Posterior vena cava (tissue), 2 donors: ENCODE results near the gene POFUT2. TPM values are rescaled to one million over a fixed set of nuclear protein-coding genes. Genes with fewer than 3 reads are reported as not detected.

Experiments
- DNase-seq: peaks from one replicate; pipeline ENCODE4 v3.0.0-alpha.2; 2020; ENCODE audit warnings: low spot score
- intact Hi-C, 2 donors: fragments of 100-400 bp; cut with DNase I; formaldehyde crosslinking; loops; one replicate each; pipeline versions ENCODE4 v1.14.1 to v1.14.2; 2022 to 2023
- total RNA-seq, 2 donors: library from RNA; stranded (reverse); fragmentation: NEBNext Ultra II Directional; extraction: Animal tissue kit (Norgen Biotek cat#: 25700); gene quantifications; one replicate each; pipeline ENCODE4 v1.2.1, GENCODE V29; 2021
- donor health status: DM: yes; HTN: yes; CAD: no.
- donor health status: DM: yes; HTN: yes; CAD: no.

The POFUT2 gene
- total RNA-seq, 2 donors from 2014 or later, result 27.1 to 27.4 TPM

GRCh38 chr21:45277101-45278045 lies 10.3 kb downstream of the POFUT2 start:
- intact Hi-C loops, result loop anchor here in 1 of 2 donors (10.0 kb wide), 1 partner anchor 113 kb away; no protein-coding TSS in a partner anchor
- peak; percentile 72 for DNase-seq

GRCh38 chr21:45276596-45276995 lies 11.1 kb downstream of the POFUT2 start:
- peak; percentile 81 for DNase-seq
- intact Hi-C loops, result loop anchor here in 1 of 2 donors (10.0 kb wide), 1 partner anchor 112 kb away; no protein-coding TSS in a partner anchor

GRCh38 chr21:45270306-45270821 lies 17.3 kb downstream of the POFUT2 start:
- peak; percentile 67 for DNase-seq
- intact Hi-C loops, result loop anchor here in 1 of 2 donors (10.0 kb wide), 1 partner anchor 106 kb away; no protein-coding TSS in a partner anchor

GRCh38 chr21:45269861-45270260 lies 17.8 kb downstream of the POFUT2 start:
- intact Hi-C loops, result loop anchor here in 1 of 2 donors (10.0 kb wide), 1 partner anchor 105 kb away; no protein-coding TSS in a partner anchor
- peak; percentile 72 for DNase-seq

- DNase-seq, result peak; percentile 63
- intact Hi-C loops, result no loop called here
These were observed 20.3 kb downstream of the POFUT2 start for GRCh38 chr21:45267390-45267760.

GRCh38 chr21:45266518-45267389 lies 20.9 kb downstream of the POFUT2 start:
- DNase-seq, result peak; percentile 71
- intact Hi-C loops, result no loop called here

GRCh38 chr21:45265721-45266517 lies 21.8 kb downstream of the POFUT2 start:
- intact Hi-C loops, result no loop called here
- DNase-seq, result peak; percentile 70

GRCh38 chr21:45264912-45265515 lies 22.7 kb downstream of the POFUT2 start:
- intact Hi-C loops, result no loop called here
- DNase-seq, result peak; percentile 80

- no peak for DNase-seq
- intact Hi-C loops, result no loop called here
These were observed 23.4 kb downstream of the POFUT2 start for GRCh38 chr21:45264146-45264911.

- DNase-seq, result no peak
- intact Hi-C loops, result no loop called here
These were observed 24.2 kb downstream of the POFUT2 start for GRCh38 chr21:45263534-45263933.

- intact Hi-C loops, result no loop called here
- DNase-seq, result no peak
These were observed 25.1 kb downstream of the POFUT2 start for GRCh38 chr21:45262616-45263015.

GRCh38 chr21:45262041-45262581 lies 25.6 kb downstream of the POFUT2 start:
- intact Hi-C loops, result no loop called here
- DNase-seq, result no peak

GRCh38 chr21:45261093-45261492 lies 26.6 kb downstream of the POFUT2 start:
- intact Hi-C loops, result no loop called here
- no peak for DNase-seq

- intact Hi-C loops, result no loop called here
- no peak for DNase-seq
These were observed 27.4 kb downstream of the POFUT2 start for GRCh38 chr21:45260191-45260825.

GRCh38 chr21:45259206-45259840 lies 28.4 kb downstream of the POFUT2 start:
- no peak for DNase-seq
- intact Hi-C loops, result no loop called here

GRCh38 chr21:45258466-45258865 lies 29.2 kb downstream of the POFUT2 start:
- intact Hi-C loops, result no loop called here
- DNase-seq, result peak; percentile 78
